K562 (cell line): Measurements from ENCODE around the gene PPP1R12B. TPM values are rescaled to one million over a fixed set of nuclear protein-coding genes. Genes with fewer than 3 reads are reported as not detected.
A peak's percentile ranks its signal among the peaks of the same experiment; 100 is the strongest.

ENCODE experiments used
- CHD7 ChIP-seq: fragments of 200-600 bp; sonication (generic); IDR thresholded peaks from one replicate; pipeline ENCODE4 v1.6.1; 2012; ENCODE audit warnings: mild to moderate bottlenecking, low read depth, low read length, inconsistent platforms
- ELK3 ChIP-seq: fragments of 450-650 bp; formaldehyde crosslinking; IDR thresholded peaks from 2 replicates; pipeline ENCODE4 v1.4.0; 2020; ENCODE audit warnings: mild to moderate bottlenecking
- GTF2A2 ChIP-seq: IDR thresholded peaks from 2 replicates; pipeline ENCODE4 v1.6.1; 2016; ENCODE audit warnings: mild to moderate bottlenecking, missing genetic modification characterization, missing compliant biosample characterization
- HLTF ChIP-seq: fragments of 450-650 bp; IDR thresholded peaks from 2 replicates; pipeline ENCODE4 v1.6.1; 2016
- LEF1 ChIP-seq: fragments of 450-650 bp; IDR thresholded peaks from 2 replicates; pipeline ENCODE4 v1.6.1; 2016; ENCODE audit warnings: mild to moderate bottlenecking
- ZNF407 ChIP-seq: fragments of 450-650 bp; IDR thresholded peaks from 2 replicates; pipeline ENCODE4 v1.6.1; 2016; ENCODE audit warnings: low read depth
- polyA plus RNA-seq, 8 experiments: library from polyadenylated mRNA; depleted of rRNA in 4 of 8; stranded (reverse) in 5 of 8; unstranded in 3 of 8; fragments of >200 nt; fragmentation: Nextera tagmentation in 2 of 8; fragmentation: Illumina TruSeq in 1 of 8; extraction: Ambion mirVana in 2 of 8; extraction: Trizol in 1 of 8; gene quantifications; 2 replicates each; pipeline versions ENCODE4 v1.2.1 to v1.2.3, GENCODE V29; 2011 to 2014; ENCODE audit warnings: inconsistent platforms in 1 of 8, missing spikeins in 1 of 8
- total RNA-seq, 7 experiments: library from RNA; depleted of rRNA in 6 of 7; stranded (reverse); fragments of >200 nt in 6 of 7; fragmentation: Illumina TruSeq in 2 of 7; extraction: Trizol in 2 of 7; gene quantifications; 2 replicates each; pipeline versions ENCODE4 v1.2.1 to v1.2.3, GENCODE V29; 2011 to 2021; ENCODE audit warnings: low replicate concordance in 1 of 7

The PPP1R12B gene
- total and polyA plus RNA-seq, 9 of the 15 experiments (the other 6 are each of a cell fraction or from before 2014, with no cell fraction given), result 0.73 to 16.9 (median 13.6) TPM

- TF ChIP-seq CHD7 (no peak), LEF1 (0 out of 2 replicates have a peak, but pooled peaks have one; percentile 15), ZNF407 (peak; percentile 66; the same call in 1 of the 2 replicates), ELK3 (CRISPR knock-in tag) (no peak), HLTF (peak; percentile 38; the same call in 1 of the 2 replicates), GTF2A2 (tag) (no peak)
These were observed 868 bp downstream of the PPP1R12B start (continued) for GRCh38 chr1:202349206-202349928.
